Omental fat pad (tissue), 4 donors: ENCODE measurements around the gene CD6. TPM values are rescaled to one million over a fixed set of nuclear protein-coding genes. Genes with fewer than 3 reads are reported as not detected.

Experiments used
- ATAC-seq: fragments of 150-250 bp; one replicate; pipeline ENCODE4 v1.9.1; 2016; ENCODE audit warnings: mild to moderate bottlenecking, moderate library complexity; ENCODE audit not compliant: low FRiP score
- DNase-seq: peaks from one replicate; pipeline ENCODE4 v3.0.0-alpha.2; 2019; ENCODE audit warnings: low spot score
- CTCF ChIP-seq, 3 donors: fragments of 450-650 bp; IDR thresholded peaks; one replicate each; pipeline ENCODE4 v1.5.1; 2016 to 2017; ENCODE audit warnings: antibody characterized with exemption in 3 of 3, mild to moderate bottlenecking in 3 of 3, moderate library complexity in 2 of 3
- total RNA-seq, 4 donors: library from RNA; depleted of rRNA; stranded (reverse); fragments of >200 nt; gene quantifications; one replicate each; pipeline ENCODE4 v1.1.0, GENCODE V29; 2016

The CD6 gene
- total RNA-seq, 4 donors from 2014 or later: 0.79 to 6.5 (median 2.2) TPM

- no peak for DNase-seq
- ATAC-seq: no peak
Observed at GRCh38 chr11:61052182-61052972, 80.9 kb downstream of the CD6 start.

GRCh38 chr11:61053191-61053590 lies 81.7 kb downstream of the CD6 start:
- no peak for ATAC-seq

More at GRCh38 chr11:61052182-61052972, 80.9 kb downstream of the CD6 start:
- TF ChIP-seq CTCF (IDR thresholded peaks at IDR 0.05): no peak

GRCh38 chr11:61054513-61054912 lies 83.0 kb downstream of the CD6 start:
- ATAC-seq: no peak
- no peak for DNase-seq
- TF ChIP-seq CTCF (IDR thresholded peaks at IDR 0.05): no peak

More at GRCh38 chr11:61053191-61053590, 81.7 kb downstream of the CD6 start:
- DNase-seq: no peak
- TF ChIP-seq CTCF (IDR thresholded peaks at IDR 0.05): no peak

- no peak for TF ChIP-seq CTCF (IDR thresholded peaks at IDR 0.05)
- ATAC-seq (no peak), DNase-seq (no peak)
Observed at GRCh38 chr11:61054927-61055562, 83.6 kb downstream of the CD6 start.

GRCh38 chr11:61055776-61056175 lies 84.3 kb downstream of the CD6 start:
- DNase-seq: no peak
- no peak for TF ChIP-seq CTCF (IDR thresholded peaks at IDR 0.05)
- ATAC-seq: no peak

GRCh38 chr11:61056571-61056970 lies 85.1 kb downstream of the CD6 start:
- no peak for TF ChIP-seq CTCF (IDR thresholded peaks at IDR 0.05)
- DNase-seq: no peak
- ATAC-seq: no peak

- no peak for ATAC-seq
- TF ChIP-seq CTCF (IDR thresholded peaks at IDR 0.05): no peak
- DNase-seq: no peak
Observed at GRCh38 chr11:61056981-61057380, 85.5 kb downstream of the CD6 start.
